ENCODE data around the gene TRABD2B. TPM values are rescaled to one million over a fixed set of nuclear protein-coding genes. Genes with fewer than 3 reads are reported as not detected.

TRABD2B gene
- total and polyA plus RNA-seq, 12 donors = 0.33 to 3.3 (median 0.83) TPM

DNA sequence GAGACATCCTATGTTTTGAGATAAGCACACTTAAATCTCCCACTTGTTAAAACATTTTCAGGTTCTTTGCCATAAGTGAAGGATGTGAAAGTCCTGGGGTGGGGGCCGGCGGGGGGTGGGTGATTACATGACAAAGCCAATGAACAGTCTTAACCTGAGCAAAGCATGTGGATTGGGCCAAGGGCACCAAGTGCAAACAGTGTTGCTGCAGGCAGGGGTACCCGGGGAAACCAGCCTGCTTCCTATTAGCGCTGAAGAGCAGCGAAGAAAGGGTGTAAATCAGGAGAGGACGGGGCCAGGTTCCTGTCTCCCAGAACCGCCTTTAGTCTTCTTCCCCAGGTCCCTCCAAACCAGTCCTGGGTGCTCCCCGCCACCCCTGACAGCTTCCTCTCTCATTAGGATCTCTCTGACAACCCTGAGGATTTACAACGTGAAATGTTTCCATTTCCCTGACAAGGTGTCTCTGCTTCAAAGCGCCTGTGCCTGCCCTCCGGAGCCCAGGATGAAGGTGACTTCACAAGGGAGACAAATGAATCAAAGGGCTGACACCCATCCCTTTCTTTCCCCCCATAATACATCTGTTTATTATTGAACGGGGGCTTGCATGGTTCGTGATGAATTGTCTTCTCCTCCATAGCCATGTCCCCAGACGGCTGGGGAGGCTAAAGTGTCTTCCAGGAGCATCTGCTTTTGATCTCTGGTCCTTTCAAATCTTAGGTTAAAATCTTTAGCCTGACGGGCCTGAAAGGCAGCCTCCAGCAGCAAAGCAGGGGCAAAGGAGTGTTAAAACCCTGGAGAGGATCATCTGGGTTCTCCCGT, 109.5 kb downstream of the TRABD2B start:
- Histone ChIP-seq H3K9me3 (replicated peaks in 1 of 3) (no peaks in the 10 kb centered on the region), H3K36me3 (replicated peaks in 1 of 2) (no peaks in the 10 kb centered on the region), H3K27ac (no peak overlapping the region), H3K4me1 (replicated peaks in 1 of 2) (no peaks in the 10 kb centered on the region), H3K4me3 (no peak overlapping the region), H3K27me3 (no peaks in the 10 kb centered on the region)
- intact Hi-C loops (cut with DNase I) = no loop called here
- TF ChIP-seq, protein P1, sequence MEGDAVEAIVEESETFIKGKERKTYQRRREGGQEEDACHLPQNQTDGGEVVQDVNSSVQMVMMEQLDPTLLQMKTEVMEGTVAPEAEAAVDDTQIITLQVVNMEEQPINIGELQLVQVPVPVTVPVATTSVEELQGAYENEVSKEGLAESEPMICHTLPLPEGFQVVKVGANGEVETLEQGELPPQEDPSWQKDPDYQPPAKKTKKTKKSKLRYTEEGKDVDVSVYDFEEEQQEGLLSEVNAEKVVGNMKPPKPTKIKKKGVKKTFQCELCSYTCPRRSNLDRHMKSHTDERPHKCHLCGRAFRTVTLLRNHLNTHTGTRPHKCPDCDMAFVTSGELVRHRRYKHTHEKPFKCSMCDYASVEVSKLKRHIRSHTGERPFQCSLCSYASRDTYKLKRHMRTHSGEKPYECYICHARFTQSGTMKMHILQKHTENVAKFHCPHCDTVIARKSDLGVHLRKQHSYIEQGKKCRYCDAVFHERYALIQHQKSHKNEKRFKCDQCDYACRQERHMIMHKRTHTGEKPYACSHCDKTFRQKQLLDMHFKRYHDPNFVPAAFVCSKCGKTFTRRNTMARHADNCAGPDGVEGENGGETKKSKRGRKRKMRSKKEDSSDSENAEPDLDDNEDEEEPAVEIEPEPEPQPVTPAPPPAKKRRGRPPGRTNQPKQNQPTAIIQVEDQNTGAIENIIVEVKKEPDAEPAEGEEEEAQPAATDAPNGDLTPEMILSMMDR (IDR thresholded peaks at IDR 0.05) = no peak
- no peak for TF ChIP-seq POLR2A (IDR thresholded peaks at IDR 0.05)
- DNase-seq = no peak
- WGBS, 4 donors = 72 to 80% (median 77%) methylated on average over 15 to 16 of the region's 16 CpGs

DNA sequence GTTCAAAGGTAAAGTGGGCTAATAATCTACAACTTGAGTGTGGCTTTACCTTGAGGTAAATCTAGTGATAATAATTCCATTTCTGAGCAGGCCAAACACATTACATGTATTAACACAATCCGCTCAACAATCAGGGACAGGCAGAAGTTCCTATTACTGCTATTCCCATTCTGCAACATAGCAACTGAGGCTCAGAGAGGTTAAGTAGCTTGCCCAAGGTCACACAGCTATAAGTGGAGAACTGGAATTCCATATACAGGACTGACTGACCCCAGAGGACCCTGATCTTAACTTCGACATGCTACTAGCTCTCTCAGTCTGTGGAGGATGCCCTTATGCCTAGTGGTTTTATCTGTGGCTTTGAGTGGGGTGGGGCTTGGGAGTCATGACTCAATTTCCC, 110.1 kb downstream of the TRABD2B start:
- no peaks in the 10 kb centered on the region for H3K36me3 ChIP-seq (replicated peaks in 1 of 2)
- no peak overlapping the region for H3K27ac ChIP-seq
- H3K9me3 ChIP-seq (replicated peaks in 1 of 3) = no peaks in the 10 kb centered on the region
- no peak overlapping the region for H3K4me3 ChIP-seq
- WGBS, 4 donors = 47 to 91% (median 72%) methylated on average over 2 of the region's 2 CpGs
- DNase-seq = no peak
- H3K27me3 ChIP-seq = no peaks in the 10 kb centered on the region
- no peaks in the 10 kb centered on the region for H3K4me1 ChIP-seq (replicated peaks in 1 of 2)
- intact Hi-C loops (cut with DNase I) = no loop called here
- TF ChIP-seq POLR2A (IDR thresholded peaks at IDR 0.05) = no peak

DNA sequence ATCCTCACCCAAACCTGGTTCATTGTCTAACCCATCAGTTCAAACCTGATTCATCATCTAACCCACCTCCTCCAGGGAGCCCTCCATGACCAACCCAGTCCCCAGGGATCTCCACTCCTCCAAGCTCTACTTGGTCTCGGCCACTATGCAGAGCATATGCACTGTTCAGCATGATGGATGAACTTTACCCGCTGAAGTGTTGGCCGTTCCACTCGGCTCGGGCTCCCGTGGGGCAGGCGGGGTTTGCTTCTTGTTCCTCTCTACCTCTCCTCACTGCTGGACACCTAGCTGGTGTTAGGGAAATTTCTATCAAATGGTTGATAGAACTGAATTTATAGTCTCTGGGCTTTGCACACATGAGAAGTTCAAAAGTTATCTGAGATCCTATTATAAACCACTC, 111.0 kb downstream of the TRABD2B start:
- no peaks in the 10 kb centered on the region for H3K36me3 ChIP-seq (replicated peaks in 1 of 2)
- intact Hi-C loops (cut with DNase I) = no loop called here
- DNase-seq = no peak
- H3K4me3 ChIP-seq = no peak overlapping the region
- H3K9me3 ChIP-seq (replicated peaks in 1 of 3) = no peaks in the 10 kb centered on the region
- WGBS, 4 donors = 76 to 81% (median 80%) methylated on average over 7 of the region's 7 CpGs
- no peaks in the 10 kb centered on the region for H3K4me1 ChIP-seq (replicated peaks in 1 of 2)
- H3K27me3 ChIP-seq = no peaks in the 10 kb centered on the region
- H3K27ac ChIP-seq = no peak overlapping the region
- no peak for TF ChIP-seq POLR2A (IDR thresholded peaks at IDR 0.05)
- TF ChIP-seq, protein P1 (IDR thresholded peaks at IDR 0.05) = no peak

DNA sequence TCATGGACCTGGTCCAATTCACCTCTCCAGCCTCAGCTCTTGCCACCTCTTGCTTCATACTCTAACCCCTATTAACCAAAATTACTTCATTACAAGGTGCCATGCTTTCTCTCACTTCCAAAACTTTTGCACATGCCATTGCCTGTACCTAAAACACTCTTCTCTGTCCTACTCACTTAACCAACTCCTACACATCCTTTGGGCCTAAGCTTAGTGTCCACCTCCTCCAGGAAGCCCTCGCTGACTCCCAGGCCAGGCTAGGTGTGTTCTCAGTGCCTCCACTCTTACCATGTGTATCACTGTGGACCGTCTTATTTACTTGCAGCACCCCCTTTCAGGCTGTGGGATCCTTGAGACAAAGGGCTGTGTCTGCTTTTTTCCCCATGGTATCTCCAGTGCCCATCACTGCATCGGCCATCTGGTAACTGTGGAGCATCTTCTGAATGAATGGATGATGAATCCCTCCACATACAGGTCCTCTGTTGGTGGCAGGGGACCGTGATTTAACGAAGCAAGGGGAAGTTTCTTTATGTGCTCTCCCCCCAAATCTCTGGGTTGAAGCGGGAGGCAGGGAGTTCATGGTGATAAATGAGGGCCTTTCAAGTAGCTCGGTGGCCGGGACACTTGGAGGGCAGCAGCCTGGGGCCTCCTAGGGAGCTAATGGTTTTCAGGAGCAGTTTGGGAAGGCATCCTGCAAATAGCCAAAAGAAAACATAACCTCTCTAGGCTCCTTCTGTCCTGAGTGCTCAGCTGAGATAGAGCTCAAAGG, 111.9 kb downstream of the TRABD2B start:
- H3K27ac ChIP-seq = no peak overlapping the region
- no peak overlapping the region for H3K4me3 ChIP-seq
- TF ChIP-seq, protein P1 (IDR thresholded peaks at IDR 0.05) = no peak
- TF ChIP-seq POLR2A (IDR thresholded peaks at IDR 0.05) = no peak
- H3K36me3 ChIP-seq (replicated peaks in 1 of 2) = no peaks in the 10 kb centered on the region
- H3K4me1 ChIP-seq (replicated peaks in 1 of 2) = no peaks in the 10 kb centered on the region
- DNase-seq = no peak
- intact Hi-C loops (cut with DNase I) = no loop called here
- no peaks in the 10 kb centered on the region for H3K9me3 ChIP-seq (replicated peaks in 1 of 3)
- H3K27me3 ChIP-seq = no peaks in the 10 kb centered on the region
- 82 to 87% (median 86%) methylated on average over 5 to 8 of the region's 8 CpGs for WGBS, 4 donors
